ENCODE measurements around the gene MYBPH. TPM values are rescaled to one million over a fixed set of nuclear protein-coding genes. Genes with fewer than 3 reads are reported as not detected.

MYBPH gene
- total RNA-seq, 1 donor from 2014 or later = not detected

DNA sequence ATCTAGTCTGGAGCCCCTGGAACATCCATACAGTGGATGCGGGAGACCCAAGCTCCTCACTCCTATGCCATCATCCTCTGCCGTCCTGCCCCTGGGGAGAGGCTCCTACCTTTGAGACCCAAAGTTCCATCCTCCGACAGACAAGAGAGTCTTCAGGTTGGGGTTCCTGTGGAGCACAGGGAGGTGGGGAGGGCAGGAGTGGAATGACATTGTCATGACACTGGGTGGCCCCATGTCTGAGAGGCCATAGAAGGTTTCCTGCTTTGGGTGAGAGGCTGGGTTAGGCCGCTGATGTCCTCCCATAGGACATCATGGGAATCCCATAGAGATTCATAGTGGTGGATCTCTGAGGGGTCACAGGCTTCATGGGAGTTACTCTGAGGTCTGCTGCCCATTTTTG, 8.8 kb upstream of the MYBPH start:
- TF ChIP-seq, protein P1, sequence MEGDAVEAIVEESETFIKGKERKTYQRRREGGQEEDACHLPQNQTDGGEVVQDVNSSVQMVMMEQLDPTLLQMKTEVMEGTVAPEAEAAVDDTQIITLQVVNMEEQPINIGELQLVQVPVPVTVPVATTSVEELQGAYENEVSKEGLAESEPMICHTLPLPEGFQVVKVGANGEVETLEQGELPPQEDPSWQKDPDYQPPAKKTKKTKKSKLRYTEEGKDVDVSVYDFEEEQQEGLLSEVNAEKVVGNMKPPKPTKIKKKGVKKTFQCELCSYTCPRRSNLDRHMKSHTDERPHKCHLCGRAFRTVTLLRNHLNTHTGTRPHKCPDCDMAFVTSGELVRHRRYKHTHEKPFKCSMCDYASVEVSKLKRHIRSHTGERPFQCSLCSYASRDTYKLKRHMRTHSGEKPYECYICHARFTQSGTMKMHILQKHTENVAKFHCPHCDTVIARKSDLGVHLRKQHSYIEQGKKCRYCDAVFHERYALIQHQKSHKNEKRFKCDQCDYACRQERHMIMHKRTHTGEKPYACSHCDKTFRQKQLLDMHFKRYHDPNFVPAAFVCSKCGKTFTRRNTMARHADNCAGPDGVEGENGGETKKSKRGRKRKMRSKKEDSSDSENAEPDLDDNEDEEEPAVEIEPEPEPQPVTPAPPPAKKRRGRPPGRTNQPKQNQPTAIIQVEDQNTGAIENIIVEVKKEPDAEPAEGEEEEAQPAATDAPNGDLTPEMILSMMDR (IDR thresholded peaks at IDR 0.05; ENCODE audit: unreplicated experiment) = no peak
- H3K27ac Mint-ChIP-seq = no peak overlapping the region
- H3K9me3 Mint-ChIP-seq (ENCODE audit: low read depth) = no peaks in the 10 kb centered on the region
- H3K4me1 Mint-ChIP-seq (ENCODE audit: low read depth) = peaks cover 2% of the 10 kb centered on the region
- no peak overlapping the region for H3K4me3 Mint-ChIP-seq (ENCODE audit: low read depth)
- H3K36me3 Mint-ChIP-seq (ENCODE audit: insufficient read depth) = no peaks in the 10 kb centered on the region
- peaks cover 100% of the 10 kb centered on the region for H3K27me3 Mint-ChIP-seq
- DNase-seq (ENCODE audit: low spot score, unreplicated experiment) = no peak

DNA sequence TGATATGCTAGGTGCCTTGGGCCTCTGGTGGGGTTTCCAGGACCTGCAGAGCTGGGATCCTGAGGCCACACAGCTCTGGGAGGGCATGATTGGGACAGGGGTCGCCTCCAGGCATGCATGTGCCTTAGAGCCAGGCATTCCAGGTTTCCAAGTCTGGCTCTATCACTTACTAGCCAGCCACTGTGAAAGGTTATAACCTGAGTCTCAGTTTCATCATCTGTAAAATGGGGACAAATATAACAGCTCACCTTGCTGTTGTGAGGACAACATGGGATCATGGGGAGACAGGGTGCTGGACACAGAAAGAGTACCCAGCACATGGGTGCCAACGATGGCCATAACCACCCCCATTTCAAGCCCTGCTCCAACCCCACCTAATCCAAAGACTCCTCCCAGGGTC, 8.2 kb upstream of the MYBPH start:
- H3K27ac Mint-ChIP-seq = no peak overlapping the region
- H3K9me3 Mint-ChIP-seq (ENCODE audit: low read depth) = no peaks in the 10 kb centered on the region
- no peak overlapping the region for H3K4me3 Mint-ChIP-seq (ENCODE audit: low read depth)
- H3K4me1 Mint-ChIP-seq (ENCODE audit: low read depth) = peaks cover 2% of the 10 kb centered on the region
- no peak for DNase-seq (ENCODE audit: low spot score, unreplicated experiment)
- H3K27me3 Mint-ChIP-seq = peaks cover 99% of the 10 kb centered on the region
- H3K36me3 Mint-ChIP-seq (ENCODE audit: insufficient read depth) = no peaks in the 10 kb centered on the region
- TF ChIP-seq, protein P1 (IDR thresholded peaks at IDR 0.05; ENCODE audit: unreplicated experiment) = no peak

DNA sequence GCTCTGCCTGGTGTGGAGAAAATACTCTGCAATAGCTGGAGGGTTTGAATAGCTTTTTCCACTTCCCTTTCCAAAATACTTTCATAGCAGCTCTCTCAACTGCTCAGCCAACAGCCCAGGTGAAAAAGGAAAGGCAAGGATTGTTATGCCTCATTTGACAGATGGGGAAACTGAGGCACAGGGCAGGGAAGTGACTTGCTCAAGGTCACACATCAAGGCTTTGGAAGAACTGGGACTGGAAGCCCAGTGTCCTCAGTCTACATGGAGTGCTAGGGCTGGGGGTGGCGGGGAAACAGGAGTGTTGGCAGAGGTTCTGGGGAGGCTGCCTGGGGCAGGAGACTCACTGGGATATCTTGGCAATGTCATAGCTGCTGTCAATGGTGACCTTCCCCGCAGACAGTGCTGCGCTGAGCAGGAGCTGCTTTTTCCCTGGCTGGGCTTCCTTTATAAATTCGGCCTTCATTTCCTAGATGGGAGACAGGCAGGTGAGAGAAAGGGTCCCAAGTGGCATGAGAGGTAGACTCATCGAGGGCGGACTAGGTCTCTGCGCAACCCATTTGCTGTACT, 6.8 kb upstream of the MYBPH start:
- no peak for DNase-seq (ENCODE audit: low spot score, unreplicated experiment)
- TF ChIP-seq, protein P1 (IDR thresholded peaks at IDR 0.05; ENCODE audit: unreplicated experiment) = no peak
- peaks cover 99% of the 10 kb centered on the region for H3K27me3 Mint-ChIP-seq
- no peak overlapping the region for H3K27ac Mint-ChIP-seq
- no peak overlapping the region for H3K4me3 Mint-ChIP-seq (ENCODE audit: low read depth)
- H3K36me3 Mint-ChIP-seq (ENCODE audit: insufficient read depth) = no peaks in the 10 kb centered on the region
- H3K4me1 Mint-ChIP-seq (ENCODE audit: low read depth) = no peaks in the 10 kb centered on the region
- H3K9me3 Mint-ChIP-seq (ENCODE audit: low read depth) = no peaks in the 10 kb centered on the region

DNA sequence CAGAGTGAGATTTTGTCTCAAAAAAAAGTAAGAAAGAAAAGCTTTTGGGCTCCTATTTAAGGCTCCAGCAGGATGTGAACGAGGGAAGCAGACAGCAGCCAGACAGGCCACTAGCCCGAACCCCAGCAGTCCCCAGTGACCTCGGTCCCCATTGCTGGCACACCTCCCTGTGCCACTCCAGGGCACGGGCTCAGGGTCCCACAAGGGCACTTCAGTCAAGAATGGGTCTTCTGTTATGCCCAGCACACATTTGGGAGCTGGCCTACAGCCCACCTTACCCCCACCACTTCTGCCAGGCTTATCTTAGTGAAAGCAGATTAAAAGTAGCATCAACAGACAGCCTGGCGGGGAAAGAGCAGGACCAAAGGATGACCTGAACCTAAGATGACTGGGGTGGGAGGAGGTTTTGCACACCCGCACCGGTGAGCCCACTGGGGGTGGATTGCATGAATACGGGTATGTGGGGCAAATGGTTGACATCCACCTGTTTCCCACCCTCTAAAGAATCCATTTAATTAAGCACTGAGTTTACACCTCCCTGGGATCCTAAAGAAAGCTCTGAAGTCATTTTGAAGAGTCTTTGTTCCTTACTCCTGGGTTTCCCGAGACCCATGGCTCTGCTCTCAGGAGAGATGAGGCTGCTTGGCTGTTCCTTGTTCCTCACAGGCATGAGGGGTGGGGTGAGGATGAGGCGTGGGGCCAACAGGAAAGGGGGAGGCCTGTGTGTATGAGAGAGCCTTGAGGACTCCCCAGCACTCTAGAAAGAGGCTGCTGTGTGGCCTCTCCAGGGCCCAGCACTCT, 6.2 kb upstream of the MYBPH start:
- H3K4me1 Mint-ChIP-seq (ENCODE audit: low read depth) = no peaks in the 10 kb centered on the region
- peaks cover 99% of the 10 kb centered on the region for H3K27me3 Mint-ChIP-seq
- no peak for DNase-seq (ENCODE audit: low spot score, unreplicated experiment)
- no peak overlapping the region for H3K4me3 Mint-ChIP-seq (ENCODE audit: low read depth)
- TF ChIP-seq, protein P1 (IDR thresholded peaks at IDR 0.05; ENCODE audit: unreplicated experiment) = no peak
- no peak overlapping the region for H3K27ac Mint-ChIP-seq
- H3K36me3 Mint-ChIP-seq (ENCODE audit: insufficient read depth) = no peaks in the 10 kb centered on the region
- H3K9me3 Mint-ChIP-seq (ENCODE audit: low read depth) = no peaks in the 10 kb centered on the region

DNA sequence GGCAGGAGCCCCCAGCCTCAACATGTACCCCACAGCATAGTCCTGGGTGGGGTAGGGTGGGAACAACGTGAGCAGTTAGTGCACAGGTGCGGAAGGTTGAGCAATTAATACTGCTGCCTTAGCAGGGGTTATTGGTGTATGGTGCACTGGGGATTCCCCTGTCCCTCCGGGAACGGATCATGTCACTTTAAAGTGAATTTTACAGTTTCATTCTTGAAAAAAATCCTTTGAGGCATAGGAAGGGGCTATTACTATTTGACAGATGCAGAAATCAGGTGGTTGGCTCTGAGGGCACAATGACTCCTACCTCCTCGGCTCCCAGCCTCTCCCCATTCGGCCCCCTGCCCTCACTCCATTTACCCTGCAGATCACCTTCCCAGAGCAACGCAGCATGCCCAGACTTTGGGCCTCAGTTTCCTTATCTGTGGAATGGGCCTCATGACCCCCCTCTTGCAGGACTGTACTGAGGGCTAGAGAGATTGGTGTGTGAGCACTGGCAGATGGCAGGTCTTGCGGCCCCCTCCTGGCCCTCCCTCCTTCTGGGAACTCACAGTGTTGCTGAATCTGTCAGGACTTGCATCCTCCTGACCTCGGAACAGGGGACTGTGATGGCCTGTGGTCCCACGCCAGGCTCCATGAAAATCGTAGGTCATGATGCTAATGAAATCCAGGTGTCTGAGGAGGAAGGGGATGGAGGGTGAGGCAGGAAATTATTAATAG, 5.1 kb upstream of the MYBPH start:
- Mint-ChIP-seq H3K36me3 (ENCODE audit: insufficient read depth) (no peaks in the 10 kb centered on the region), H3K4me3 (ENCODE audit: low read depth) (no peak overlapping the region), H3K4me1 (ENCODE audit: low read depth) (no peaks in the 10 kb centered on the region), H3K27me3 (peaks cover 97% of the 10 kb centered on the region), H3K9me3 (ENCODE audit: low read depth) (no peaks in the 10 kb centered on the region), H3K27ac (no peak overlapping the region)
- no peak for DNase-seq (ENCODE audit: low spot score, unreplicated experiment)
- TF ChIP-seq, protein P1 (IDR thresholded peaks at IDR 0.05; ENCODE audit: unreplicated experiment) = no peak
